Activated T-helper 9 cell treated with anti-CD3 and anti-CD28 coated beads, Interleukin-2, amount 50 U/mL, for 16 hours (primary cell): ENCODE results near the gene DYNLT2B.
"Not testable (repeated sequence)": the region's sequence is repeated elsewhere in the genome, so short reads cannot be mapped to it uniquely, and the experiment has no call there.

ENCODE experiments used
- DNase-seq: peaks from one replicate; pipeline ENCODE4 v3.0.0-alpha.2; 2020; ENCODE audit warnings: low read depth

The DYNLT2B gene

GRCh38 chr3:196317687-196318467 is at the start of gene DYNLT2B:
Gene DYNLT2B (minus strand): TSS chr3:196318240. CDS start chr3:196318152, 88 bp downstream.
- DNase-seq, result peak; percentile 81

GRCh38 chr3:196365736-196366135 is 47.7 kb upstream of the DYNLT2B start:
- no peak for DNase-seq

GRCh38 chr3:196360586-196360985 is 42.5 kb upstream of the DYNLT2B start:
- no peak for DNase-seq

GRCh38 chr3:196358540-196358939 is 40.5 kb upstream of the DYNLT2B start:
- DNase-seq, result not testable (repeated sequence)

GRCh38 chr3:196357905-196358304 is 39.9 kb upstream of the DYNLT2B start:
- no peak for DNase-seq

- no peak for DNase-seq
Measured at GRCh38 chr3:196356556-196356955, 38.5 kb upstream of the DYNLT2B start.

- DNase-seq, result no peak
Measured at GRCh38 chr3:196355668-196356067, 37.6 kb upstream of the DYNLT2B start.

- no peak for DNase-seq
Measured at GRCh38 chr3:196354132-196354531, 36.1 kb upstream of the DYNLT2B start.

- DNase-seq, result no peak
Measured at GRCh38 chr3:196351541-196351940, 33.5 kb upstream of the DYNLT2B start.

GRCh38 chr3:196350067-196350466 is 32.0 kb upstream of the DYNLT2B start:
- no peak for DNase-seq

- DNase-seq, result no peak
Measured at GRCh38 chr3:196348698-196349097, 30.7 kb upstream of the DYNLT2B start.

- DNase-seq, result no peak
Measured at GRCh38 chr3:196344663-196345062, 26.6 kb upstream of the DYNLT2B start.

- DNase-seq, result not testable (repeated sequence)
Measured at GRCh38 chr3:196343917-196344316, 25.9 kb upstream of the DYNLT2B start.

GRCh38 chr3:196341137-196341536 is 23.1 kb upstream of the DYNLT2B start:
- no peak for DNase-seq

- DNase-seq, result no peak
Measured at GRCh38 chr3:196340466-196340865, 22.4 kb upstream of the DYNLT2B start.

GRCh38 chr3:196339493-196340254 is 21.6 kb upstream of the DYNLT2B start:
- no peak for DNase-seq

- DNase-seq, result no peak
Measured at GRCh38 chr3:196339044-196339443, 21.0 kb upstream of the DYNLT2B start.

- no peak for DNase-seq
Measured at GRCh38 chr3:196336319-196337145, 18.5 kb upstream of the DYNLT2B start.

GRCh38 chr3:196335503-196335948 is 17.5 kb upstream of the DYNLT2B start:
- no peak for DNase-seq

- no peak for DNase-seq
Measured at GRCh38 chr3:196334982-196335381, 16.9 kb upstream of the DYNLT2B start.

GRCh38 chr3:196332168-196332567 is 14.1 kb upstream of the DYNLT2B start:
- no peak for DNase-seq

- no peak for DNase-seq
Measured at GRCh38 chr3:196327405-196327804, 9.4 kb upstream of the DYNLT2B start.
